K562 (cell line): Measurements from ENCODE around the gene BIRC7. TPM values are rescaled to one million over a fixed set of nuclear protein-coding genes. Genes with fewer than 3 reads are reported as not detected.
A peak's percentile ranks its signal among the peaks of the same experiment; 100 is the strongest.

Source experiments
- ATAC-seq: fragments of 200-7000 bp; cut with Tn5 transposase; 3 replicates; pipeline ENCODE4 v1.9.1; 2020; ENCODE audit warnings: moderate library complexity
- BruUV-seq: library from RNA; stranded (reverse); fragments of 400-500 nt; replicated peaks from 2 replicates; lab custom pipeline; 2021; lab: Mats Ljungman, UMichigan
- CTCF ChIA-PET: fragments of 300-600 bp; formaldehyde crosslinking; extraction: SDS; loops from one replicate; lab custom pipeline; 2021; ENCODE audit warnings: low intra/inter-chr PET ratio; lab: Yijun Ruan, JAX
- POLR2A ChIA-PET: fragments of 300-600, 350-650 bp; sonication (Branson Sonifier 250); formaldehyde crosslinking; extraction: SDS; loops from one replicate; lab custom pipeline; 2021; ENCODE audit warnings: antibody characterized with exemption, inconsistent platforms; lab: Yijun Ruan, JAX
- DNase-seq, 4 experiments: peaks; one replicate each; pipeline versions ENCODE4 v3.0.0 to v3.0.0-alpha.2; 2011 to 2018; ENCODE audit warnings: low spot score in 3 of 4, mixed read lengths in 3 of 4; ENCODE audit errors: extremely low read depth in 1 of 4
- FAIRE-seq: peaks from 2 replicates; lab custom pipeline; 2011; peaks lifted over from hg19 to GRCh38; lab: Jason Lieb, UNC
- H2AFZ ChIP-seq: 2 replicates; pipeline ENCODE4 v1.6.0; 2011; ENCODE audit warnings: low read depth, low read length, control low read depth, inconsistent platforms
- H3K27ac ChIP-seq: fragments of 200-600 bp; 3 replicates; pipeline ENCODE4 v1.8.0; 2011; ENCODE audit warnings: low read depth, mild to moderate bottlenecking, control low read depth, inconsistent platforms, low read length, moderate library complexity, mixed read lengths; ENCODE audit errors: extremely low read depth
- H3K27me3 ChIP-seq, 2 experiments: fragments of 300-600 bp in 1 of 2; 2 replicates in 1 of 2; 3 replicates in 1 of 2; pipeline versions ENCODE4 v1.6.0 to v1.8.0; 2011; ENCODE audit warnings: inconsistent platforms in 2 of 2, low read length in 2 of 2, mild to moderate bottlenecking in 1 of 2, mixed read lengths in 1 of 2, moderate library complexity in 1 of 2; ENCODE audit not compliant: control insufficient read depth in 2 of 2, insufficient read depth in 2 of 2
- H3K36me3 ChIP-seq: fragments of 300-600 bp; 3 replicates; pipeline ENCODE4 v1.8.0; 2011; ENCODE audit warnings: mild to moderate bottlenecking, low read length, inconsistent platforms; ENCODE audit not compliant: control insufficient read depth, insufficient read depth
- H3K4me1 ChIP-seq, 2 experiments: fragments of 200-600 bp in 1 of 2; replicated peaks in 1 of 2; 2 replicates in 1 of 2; 3 replicates in 1 of 2; pipeline versions ENCODE4 v1.5.1 to v1.8.0; 2011; ENCODE audit warnings: inconsistent platforms in 2 of 2, low read length in 2 of 2, mild to moderate bottlenecking in 1 of 2, mixed read lengths in 1 of 2, moderate library complexity in 1 of 2; ENCODE audit not compliant: control insufficient read depth in 2 of 2, insufficient read depth in 2 of 2
- H3K4me2 ChIP-seq: 2 replicates; pipeline ENCODE4 v1.6.1; 2011; ENCODE audit warnings: low read length, control low read depth, inconsistent platforms, mixed read lengths; ENCODE audit not compliant: insufficient read depth
- H3K4me3 ChIP-seq: fragments of 200-600 bp; sonication (generic), shearing (Covaris generic); 2 replicates; pipeline ENCODE4 v1.5.1; 2016; ENCODE audit warnings: control low read depth, inconsistent platforms
- H3K79me2 ChIP-seq: fragments of 200-600 bp; 3 replicates; pipeline ENCODE4 v1.8.0; 2011; ENCODE audit warnings: low read length, inconsistent platforms; ENCODE audit not compliant: control insufficient read depth, insufficient read depth
- H3K9ac ChIP-seq, 2 experiments: 2 replicates each; pipeline versions ENCODE4 v1.6.0 to v1.6.1; 2011; ENCODE audit warnings: low read depth in 2 of 2, low read length in 2 of 2, control low read depth in 1 of 2, inconsistent platforms in 1 of 2, mild to moderate bottlenecking in 1 of 2, mixed read lengths in 1 of 2; ENCODE audit not compliant: insufficient read depth in 1 of 2
- H3K9me1 ChIP-seq: one replicate; pipeline ENCODE4 v1.6.0; 2011; ENCODE audit warnings: inconsistent platforms, mild to moderate bottlenecking, low read length, moderate library complexity; ENCODE audit not compliant: control insufficient read depth, insufficient read depth
- H3K9me3 ChIP-seq: replicated peaks from 2 replicates; pipeline ENCODE4 v1.5.1; 2011; ENCODE audit warnings: low read depth, low read length, inconsistent platforms; ENCODE audit not compliant: control insufficient read depth, insufficient read depth
- H4K20me1 ChIP-seq: replicated peaks from 2 replicates; pipeline ENCODE4 v1.6.1; 2011; ENCODE audit warnings: low read length, inconsistent platforms, mixed read lengths; ENCODE audit not compliant: control insufficient read depth, insufficient read depth
- BCL6 ChIP-seq: fragments of 250-450 bp; sonication (Bioruptor Pico); IDR thresholded peaks from 2 replicates; pipeline ENCODE4 v1.4.0; 2020
- CEBPB ChIP-seq: fragments of 450-650 bp; IDR thresholded peaks from 2 replicates; pipeline ENCODE4 v1.6.1; 2016; ENCODE audit warnings: missing genetic modification characterization, missing compliant biosample characterization
- CEBPG ChIP-seq, 3 experiments: fragments of 200-800 bp in 1 of 3; sonication (Bioruptor generic) in 1 of 3; sonication (generic) in 1 of 3; formaldehyde crosslinking in 1 of 3; IDR thresholded peaks in 2 of 3; conservative IDR thresholded peaks in 1 of 3; 2 replicates each; pipeline versions ENCODE4 v1.6.1 to v1.8.0; 2016 to 2022; ENCODE audit warnings: missing compliant biosample characterization in 2 of 3, missing genetic modification characterization in 2 of 3, mild to moderate bottlenecking in 1 of 3, missing genetic modification reagents in 1 of 3
- CHD2 ChIP-seq: IDR thresholded peaks from 2 replicates; pipeline ENCODE4 v1.6.1; 2011; ENCODE audit warnings: low read depth, low read length
- HNRNPL ChIP-seq: fragments of 200-400 bp; formaldehyde crosslinking; IDR thresholded peaks from 2 replicates; pipeline ENCODE4 v1.6.1; 2017; ENCODE audit warnings: low read depth, mild to moderate bottlenecking, low read length
- L3MBTL2 ChIP-seq: fragments of 450-650 bp; IDR thresholded peaks from 2 replicates; pipeline ENCODE4 v1.6.1; 2016; ENCODE audit warnings: mild to moderate bottlenecking, moderate library complexity
- NFE2 ChIP-seq: IDR thresholded peaks from 2 replicates; pipeline ENCODE4 v1.6.1; 2014; ENCODE audit warnings: antibody characterized with exemption, low read depth
- POLR2A ChIP-seq: fragments of 450-650 bp; conservative IDR thresholded peaks from 2 replicates; pipeline ENCODE4 v1.6.1; 2016
- SIN3B ChIP-seq: fragments of 450-650 bp; IDR thresholded peaks from 2 replicates; pipeline ENCODE4 v1.6.1; 2017; ENCODE audit warnings: low read depth, mild to moderate bottlenecking, moderate library complexity
- SUPT5H ChIP-seq: fragments of 450-650 bp; IDR thresholded peaks from 2 replicates; pipeline ENCODE4 v1.6.1; 2016
- ZNF77 ChIP-seq: fragments of 250-450 bp; sonication (Bioruptor Pico); IDR thresholded peaks from 2 replicates; pipeline ENCODE4 v1.5.0; 2020
- WGBS: fragments of 100-300 bp; shearing (Covaris generic); methylation state at CpG from one replicate; pipeline ENCODE4 v1.1.6; 2016; ENCODE audit warnings: low coverage, mixed read lengths; ENCODE audit not compliant: insufficient coverage; ENCODE audit errors: missing lambda C conversion rate; 5-methylcytosine and 5-hydroxymethylcytosine counted together
- in situ Hi-C: fragments of 300-500 bp; cut with MboI; formaldehyde crosslinking; loops from 4 replicates; pipeline ENCODE4 v1.15.0; 2018; ENCODE audit warnings: inconsistent platforms, mixed read lengths
- intact Hi-C: fragments of 100-400 bp; cut with micrococcal nuclease; formaldehyde crosslinking; loops from 2 replicates; pipeline ENCODE4 v1.14.2; 2022
- polyA plus RNA-seq, 8 experiments: library from polyadenylated mRNA; depleted of rRNA in 4 of 8; stranded (reverse) in 5 of 8; unstranded in 3 of 8; fragments of >200 nt; fragmentation: Nextera tagmentation in 2 of 8; fragmentation: Illumina TruSeq in 1 of 8; extraction: Ambion mirVana in 2 of 8; extraction: Trizol in 1 of 8; gene quantifications; 2 replicates each; pipeline versions ENCODE4 v1.2.1 to v1.2.3, GENCODE V29; 2011 to 2014; ENCODE audit warnings: inconsistent platforms in 1 of 8, missing spikeins in 1 of 8
- total RNA-seq, 7 experiments: library from RNA; depleted of rRNA in 6 of 7; stranded (reverse); fragments of >200 nt in 6 of 7; fragmentation: Illumina TruSeq in 2 of 7; extraction: Trizol in 2 of 7; gene quantifications; 2 replicates each; pipeline versions ENCODE4 v1.2.1 to v1.2.3, GENCODE V29; 2011 to 2021; ENCODE audit warnings: low replicate concordance in 1 of 7
- TF ChIP-seq, protein P1 (sequence below): fragments of 250-450 bp; sonication (Bioruptor Pico); IDR thresholded peaks from 2 replicates; pipeline ENCODE4 v1.5.0; 2022; ENCODE audit warnings: mild to moderate bottlenecking

The BIRC7 gene
- total and polyA plus RNA-seq, 9 of the 15 experiments (the other 6 are each of a cell fraction or from before 2014, with no cell fraction given) = 0.14 to 0.19 (median 0.16) TPM; not detected in 5

DNA sequence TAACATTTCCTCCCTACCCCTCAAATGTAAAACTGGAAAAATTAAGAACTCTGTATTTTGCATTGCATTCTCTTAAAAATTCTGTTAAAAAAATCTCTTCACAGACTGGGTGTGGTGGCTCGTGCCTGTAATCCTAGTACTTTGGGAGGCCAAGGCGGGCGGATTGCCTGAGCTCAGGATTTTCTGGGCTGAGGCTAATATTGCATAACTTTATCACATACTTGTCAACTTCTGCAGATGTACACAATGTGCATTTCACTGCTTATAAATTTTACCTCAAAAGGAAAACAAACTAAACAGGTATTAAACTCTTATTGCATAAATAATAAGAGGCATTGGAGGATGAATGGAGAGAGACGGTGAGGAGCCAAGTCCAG, 40.9 kb upstream of the BIRC7 start:
- no peak for ATAC-seq
- Histone ChIP-seq H3K27ac (no peak overlapping the region), H3K36me3 (peaks cover 49% of the 10 kb centered on the region), H4K20me1 (peaks cover 52% of the 10 kb centered on the region), H3K9ac (no peak overlapping the region), H2AFZ (no peak overlapping the region), H3K79me2 (peaks cover 40% of the 10 kb centered on the region), H3K4me3 (no peak overlapping the region), H3K9me1 (peaks cover 5% of the 10 kb centered on the region), H3K4me2 (no peak overlapping the region), H3K9me3 (no peaks in the 10 kb centered on the region), H3K4me1 (peaks cover 8 to 15% of the 10 kb centered on the region in 2 experiments; a peak in 4 of 5 replicates), H3K27me3 (no peaks in the 10 kb centered on the region)
- intact Hi-C loops (no loop called here), in situ Hi-C loops (no loop called here)
- WGBS = 84% methylated on average over 4 of the region's 4 CpGs
- FAIRE-seq = no peak
- ChIA-PET POLR2A (interaction anchor here (1.0 to 1.5 kb wide), 2 partner anchors 7 to 9 kb away, joined by 3 to 4 read pairs; no protein-coding TSS in a partner anchor), CTCF (no interaction called here)
- TF ChIP-seq POLR2A (0 out of 2 replicates have a peak, but pooled peaks have one; percentile 20), CEBPG (CRISPR knock-in tag; IDR thresholded peaks at IDR 0.05) (no peak), CEBPG (tag; conservative IDR thresholded peaks at IDR 0.05 in 1 of 2, IDR thresholded peaks at IDR 0.05 in 1 of 2) (0 out of 4 replicates have a peak, but pooled peaks of 1 of the 2 experiments have one; percentile 18), BCL6 (CRISPR knock-in tag) (no peak), CHD2 (no peak), SUPT5H (0 out of 2 replicates have a peak, but pooled peaks have one; percentile 7), NFE2 (no peak), CEBPB (0 out of 2 replicates have a peak, but pooled peaks have one; percentile 26), ZNF77 (no peak), HNRNPL (no peak), SIN3B (no peak), L3MBTL2 (no peak)
- TF ChIP-seq, protein P1, sequence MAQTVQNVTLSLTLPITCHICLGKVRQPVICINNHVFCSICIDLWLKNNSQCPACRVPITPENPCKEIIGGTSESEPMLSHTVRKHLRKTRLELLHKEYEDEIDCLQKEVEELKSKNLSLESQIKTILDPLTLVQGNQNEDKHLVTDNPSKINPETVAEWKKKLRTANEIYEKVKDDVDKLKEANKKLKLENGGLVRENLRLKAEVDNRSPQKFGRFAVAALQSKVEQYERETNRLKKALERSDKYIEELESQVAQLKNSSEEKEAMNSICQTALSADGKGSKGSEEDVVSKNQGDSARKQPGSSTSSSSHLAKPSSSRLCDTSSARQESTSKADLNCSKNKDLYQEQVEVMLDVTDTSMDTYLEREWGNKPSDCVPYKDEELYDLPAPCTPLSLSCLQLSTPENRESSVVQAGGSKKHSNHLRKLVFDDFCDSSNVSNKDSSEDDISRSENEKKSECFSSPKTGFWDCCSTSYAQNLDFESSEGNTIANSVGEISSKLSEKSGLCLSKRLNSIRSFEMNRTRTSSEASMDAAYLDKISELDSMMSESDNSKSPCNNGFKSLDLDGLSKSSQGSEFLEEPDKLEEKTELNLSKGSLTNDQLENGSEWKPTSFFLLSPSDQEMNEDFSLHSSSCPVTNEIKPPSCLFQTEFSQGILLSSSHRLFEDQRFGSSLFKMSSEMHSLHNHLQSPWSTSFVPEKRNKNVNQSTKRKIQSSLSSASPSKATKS (CRISPR knock-in tag) = no peak
- no peak for DNase-seq
- no TSS peak for BruUV-seq
